Kidney capillary endothelial cell (primary cell): ENCODE results near the gene CCDC50.
A peak's percentile ranks its signal among the peaks of the same experiment; 100 is the strongest.

Source experiments
- DNase-seq: peaks from one replicate; pipeline ENCODE4 v3.0.0-alpha.2; 2018; ENCODE audit warnings: low spot score

Gene CCDC50

GRCh38 chr3:191328962-191329653 lies at the start of gene CCDC50:
TSS of gene CCDC50 (plus strand) at chr3:191329394. CDS start at chr3:191329675, 281 bp downstream.
- DNase-seq = peak; percentile 69

GRCh38 chr3:191280111-191280510 lies 49.1 kb upstream of the CCDC50 start:
- no peak for DNase-seq

- no peak for DNase-seq
Observed at GRCh38 chr3:191280882-191281281, 48.3 kb upstream of the CCDC50 start.

GRCh38 chr3:191282251-191283185 lies 46.7 kb upstream of the CCDC50 start:
- DNase-seq = no peak

- no peak for DNase-seq
Observed at GRCh38 chr3:191283400-191283799, 45.8 kb upstream of the CCDC50 start.

GRCh38 chr3:191290311-191291025 lies 38.7 kb upstream of the CCDC50 start:
- DNase-seq = no peak

GRCh38 chr3:191292243-191293015 lies 36.8 kb upstream of the CCDC50 start:
- DNase-seq = no peak

GRCh38 chr3:191294291-191294690 lies 34.9 kb upstream of the CCDC50 start:
- no peak for DNase-seq

- DNase-seq = no peak
Observed at GRCh38 chr3:191296041-191296541, 33.1 kb upstream of the CCDC50 start.

GRCh38 chr3:191298846-191299245 lies 30.3 kb upstream of the CCDC50 start:
- no peak for DNase-seq

- DNase-seq = no peak
Observed at GRCh38 chr3:191300422-191300821, 28.8 kb upstream of the CCDC50 start.

GRCh38 chr3:191301017-191301416 lies 28.2 kb upstream of the CCDC50 start:
- DNase-seq = no peak

- no peak for DNase-seq
Observed at GRCh38 chr3:191301782-191302411, 27.3 kb upstream of the CCDC50 start.

GRCh38 chr3:191302451-191302850 lies 26.7 kb upstream of the CCDC50 start:
- DNase-seq = no peak

GRCh38 chr3:191303596-191303995 lies 25.6 kb upstream of the CCDC50 start:
- no peak for DNase-seq

GRCh38 chr3:191306428-191306827 lies 22.8 kb upstream of the CCDC50 start:
- DNase-seq = no peak

- DNase-seq = no peak
Observed at GRCh38 chr3:191307341-191307740, 21.9 kb upstream of the CCDC50 start.

GRCh38 chr3:191313296-191313695 lies 15.9 kb upstream of the CCDC50 start:
- DNase-seq = no peak

- DNase-seq = no peak
Observed at GRCh38 chr3:191314109-191314728, 15.0 kb upstream of the CCDC50 start.

GRCh38 chr3:191316876-191317603 lies 12.2 kb upstream of the CCDC50 start:
- DNase-seq = no peak
